DMS79 treated with DMSO at 0.1 percent for 48 hours (cell line): ENCODE data around the gene ENTPD6.
"Not testable (repeated sequence)": the region's sequence is repeated elsewhere in the genome, so short reads cannot be mapped to it uniquely, and the experiment has no call there.

ENCODE experiments used
- DNase-seq: peaks from one replicate; lab custom pipeline; 2025; lab: John Stamatoyannopoulos, UW

The ENTPD6 gene

GRCh38 chr20:25195014-25195961 lies at the start of gene ENTPD6:
Gene ENTPD6, plus strand, starts transcription at chr20:25195712. Its CDS starts 10,825 bp downstream, at chr20:25206537.
- DNase-seq = peak; percentile 87

DNA sequence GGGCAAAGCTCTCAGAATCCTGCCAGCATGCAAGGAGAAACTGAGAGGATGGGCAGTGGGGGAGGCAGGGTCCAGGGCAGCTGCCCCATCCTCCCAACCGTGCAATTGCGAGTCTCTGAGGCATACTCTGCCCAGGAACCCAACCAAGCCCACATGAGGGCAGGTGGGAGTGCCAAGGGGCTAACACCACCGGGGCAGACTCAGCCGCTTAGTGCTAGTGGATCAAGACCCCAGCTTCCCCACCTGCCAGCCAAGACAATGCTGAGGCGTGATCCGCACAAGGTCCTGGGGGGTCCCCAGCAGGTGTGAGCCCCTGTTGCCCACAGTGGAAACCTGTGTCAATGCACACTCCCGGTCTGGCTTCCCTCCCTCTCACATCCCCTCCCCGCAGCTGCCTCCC lies 48.5 kb upstream of the ENTPD6 start:
- DNase-seq = no peak

DNA sequence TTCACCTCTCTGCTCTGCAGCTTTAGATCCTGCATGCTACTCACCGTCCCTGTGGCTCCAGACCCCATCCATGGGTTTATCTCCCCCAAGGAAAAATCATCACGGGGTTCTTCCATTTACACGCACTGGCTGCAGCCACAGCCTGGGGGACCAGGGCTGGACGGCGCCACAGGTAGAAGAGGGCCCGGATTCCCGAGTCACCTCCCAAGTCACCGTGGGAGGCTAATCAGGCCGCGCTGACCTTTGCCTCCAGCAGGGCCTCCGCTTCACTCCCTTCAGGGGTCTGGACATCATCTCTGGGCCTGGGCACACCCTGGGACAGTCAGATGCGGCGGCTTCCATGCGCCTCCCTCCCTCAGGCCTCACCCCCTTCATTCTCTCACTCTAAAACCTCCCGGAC lies 47.8 kb upstream of the ENTPD6 start:
- DNase-seq = no peak

GRCh38 chr20:25148181-25148981 lies 47.1 kb upstream of the ENTPD6 start:
- DNase-seq = peak; percentile 24

DNA sequence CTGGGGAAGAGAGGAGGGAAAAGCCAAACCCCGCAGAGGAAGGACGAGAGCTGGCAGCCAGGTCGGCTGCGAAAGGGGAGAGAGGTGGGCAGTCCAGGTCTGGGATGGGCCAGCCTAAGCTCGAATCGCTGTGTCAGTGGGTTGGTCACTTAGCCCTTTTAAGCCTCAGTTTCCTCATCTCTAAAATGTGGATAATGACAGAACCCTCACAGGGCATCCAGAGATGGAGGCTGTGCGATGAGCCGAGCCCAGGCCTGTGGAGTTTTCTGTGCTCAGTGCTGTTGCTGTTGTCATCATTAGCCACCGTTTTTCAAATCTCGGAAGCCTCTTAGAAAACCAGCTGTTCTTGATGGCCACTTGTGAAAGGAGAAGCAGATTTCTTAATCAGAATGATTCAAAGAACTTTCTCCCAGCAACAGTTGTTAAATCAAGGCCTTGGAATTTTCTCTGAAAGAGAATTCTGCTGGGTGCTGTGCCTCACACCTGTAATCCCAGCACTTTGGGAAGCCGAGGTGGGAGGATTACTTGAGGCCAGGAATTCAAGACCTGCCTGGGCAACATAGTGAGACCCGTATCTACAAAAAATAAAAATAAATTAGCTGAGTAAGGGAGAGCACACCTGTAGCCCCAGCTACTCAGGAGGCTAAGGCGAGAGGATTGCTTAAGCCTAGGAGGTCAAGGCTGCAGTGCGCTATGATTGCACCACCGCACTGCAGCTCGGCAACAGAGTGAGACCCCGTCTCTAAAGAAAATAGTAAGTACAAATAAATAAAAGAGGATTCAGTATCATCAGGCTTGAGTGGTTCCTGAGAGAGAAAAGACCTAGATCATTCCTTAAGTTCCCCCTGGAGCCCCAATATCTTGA lies 46.3 kb upstream of the ENTPD6 start:
- no peak for DNase-seq

- DNase-seq = no peak
Observed at GRCh38 chr20:25150016-25150415, 45.5 kb upstream of the ENTPD6 start.

DNA sequence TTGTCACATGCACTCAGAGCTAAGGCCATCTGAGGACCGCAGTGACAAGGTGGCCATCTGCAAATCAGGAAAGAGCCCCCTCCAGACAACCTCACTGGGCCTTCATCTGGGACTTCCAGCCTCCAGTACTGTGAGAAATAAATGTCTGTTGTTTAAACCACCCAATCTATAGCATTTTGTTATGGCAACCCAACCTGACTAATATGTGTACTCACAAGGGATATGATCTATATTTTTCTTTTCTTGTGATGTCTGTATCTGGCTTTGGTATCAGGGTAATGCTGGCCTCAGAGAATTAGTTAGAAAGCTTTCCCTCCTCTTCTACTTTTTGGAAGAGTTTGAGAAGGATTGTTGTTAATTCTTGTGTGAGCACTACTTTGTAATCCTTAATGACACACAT lies 37.5 kb upstream of the ENTPD6 start:
- DNase-seq = no peak

DNA sequence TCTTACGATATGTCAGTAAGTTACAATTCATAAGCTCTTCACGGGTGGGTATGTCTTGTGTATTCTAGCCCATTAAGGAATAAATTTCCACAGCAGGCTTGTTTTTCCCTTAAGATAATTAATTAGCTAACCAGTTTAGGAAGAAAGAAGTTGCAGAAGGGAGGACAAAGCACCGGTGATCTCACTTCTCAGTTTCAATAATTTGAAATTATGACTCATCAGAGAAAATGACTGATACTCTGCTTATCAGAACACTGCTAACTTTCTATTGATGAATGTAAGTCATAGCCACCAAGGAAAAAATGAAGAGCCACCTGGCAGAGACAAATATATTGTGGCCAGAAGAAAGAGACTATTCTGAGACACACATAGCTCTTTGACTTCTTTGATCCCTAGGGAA lies 35.0 kb upstream of the ENTPD6 start:
- DNase-seq = no peak

GRCh38 chr20:25160897-25161296 lies 34.6 kb upstream of the ENTPD6 start:
- DNase-seq = no peak

GRCh38 chr20:25165128-25165527 lies 30.4 kb upstream of the ENTPD6 start:
- no peak for DNase-seq

DNA sequence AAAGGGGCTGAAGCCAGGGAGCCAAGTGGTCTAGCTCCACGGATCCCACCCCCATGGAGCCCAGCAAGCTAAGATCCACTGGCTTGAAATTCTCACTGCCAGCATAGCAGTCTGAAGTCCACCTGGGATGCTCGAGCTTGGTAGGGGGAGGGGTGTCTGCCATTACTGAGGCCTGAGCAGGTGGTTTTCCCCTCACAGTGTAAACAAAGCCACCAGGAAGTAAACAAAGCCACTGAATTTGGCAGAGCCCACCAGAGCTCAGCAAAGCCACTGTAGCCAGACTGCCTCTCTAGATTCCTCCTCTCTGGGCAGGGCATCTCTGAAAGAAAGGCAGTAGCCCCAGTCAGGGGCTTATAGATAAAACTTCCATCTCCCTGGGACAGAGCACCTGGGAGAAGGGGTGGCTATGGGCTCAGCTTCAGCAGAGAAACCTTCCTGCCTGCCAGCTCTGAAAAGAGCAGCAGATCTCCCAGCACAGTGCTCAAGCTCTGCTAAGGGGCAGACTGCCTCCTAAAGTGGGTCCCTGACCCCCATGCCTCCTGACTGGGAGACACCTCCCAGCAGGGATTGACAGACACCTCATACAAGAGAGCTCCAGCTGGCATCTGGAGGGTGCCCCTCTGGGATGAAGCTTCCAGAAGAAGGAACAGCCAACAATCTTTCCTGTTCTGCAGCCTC lies 29.3 kb upstream of the ENTPD6 start:
- DNase-seq = not testable (repeated sequence)

DNA sequence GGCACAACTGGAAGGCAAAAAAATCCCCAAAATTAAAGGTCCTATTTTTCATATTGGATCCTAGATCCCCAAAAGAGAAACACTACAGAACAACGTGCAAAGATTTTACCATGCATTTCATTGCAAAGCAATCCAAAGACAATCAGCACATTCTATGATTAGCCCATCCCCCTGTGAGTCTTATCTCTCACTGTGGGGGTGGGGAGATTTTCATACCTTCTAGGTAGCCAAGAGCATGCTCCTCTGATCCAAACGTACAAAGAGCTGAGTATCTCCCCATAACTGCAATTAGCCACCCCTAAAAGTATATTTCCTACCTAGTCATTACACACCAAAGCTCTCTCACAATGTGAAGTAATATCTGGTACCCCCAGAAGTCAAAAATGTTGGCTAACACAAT lies 22.2 kb upstream of the ENTPD6 start:
- DNase-seq = no peak

- peak; percentile 9 for DNase-seq
Observed at GRCh38 chr20:25173886-25174308, 21.6 kb upstream of the ENTPD6 start.

GRCh38 chr20:25176184-25176583 lies 19.3 kb upstream of the ENTPD6 start:
- DNase-seq = no peak

- DNase-seq = no peak
Observed at GRCh38 chr20:25177890-25178321, 17.6 kb upstream of the ENTPD6 start.

DNA sequence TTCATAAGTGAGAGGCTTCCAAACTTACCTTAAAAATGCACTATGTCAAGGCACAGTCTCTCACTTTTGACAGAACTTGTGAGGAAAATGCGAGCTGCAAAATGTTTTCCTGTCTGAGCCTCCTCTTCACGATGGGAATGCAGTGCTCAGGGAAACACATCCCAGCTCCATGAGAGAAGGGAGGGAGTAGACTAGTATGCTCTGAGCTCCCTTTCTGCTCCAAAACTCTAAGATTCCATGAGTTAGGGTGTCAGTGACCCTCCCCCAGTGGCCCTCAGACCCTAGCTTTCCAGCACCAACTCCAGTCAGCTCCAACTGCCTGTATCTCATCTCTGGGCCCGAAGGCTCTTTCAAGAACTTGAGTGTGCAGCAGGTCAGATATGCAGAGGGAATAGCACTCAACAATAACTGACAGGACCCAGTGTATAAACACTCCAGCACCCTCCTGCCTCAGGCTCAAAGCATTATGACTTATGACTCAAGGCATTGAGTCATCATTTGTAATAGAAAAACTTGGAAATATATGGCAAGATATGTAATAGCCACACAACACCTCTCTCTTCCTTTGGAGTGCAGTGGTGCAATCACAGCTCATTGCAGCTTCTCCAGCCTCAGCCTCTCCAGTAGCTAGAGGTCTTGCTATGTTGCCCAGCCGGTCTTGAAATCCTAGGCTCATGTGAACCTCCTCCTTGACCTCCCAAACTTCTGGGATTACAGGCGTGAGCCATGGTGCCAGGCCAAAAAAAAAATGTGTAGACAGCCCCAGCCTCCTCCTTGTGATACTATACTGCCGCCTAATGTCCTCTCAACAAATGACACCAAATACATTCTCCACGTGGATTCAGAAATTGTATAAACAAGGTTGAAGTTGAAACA lies 16.7 kb upstream of the ENTPD6 start:
- DNase-seq = peak; percentile 39

DNA sequence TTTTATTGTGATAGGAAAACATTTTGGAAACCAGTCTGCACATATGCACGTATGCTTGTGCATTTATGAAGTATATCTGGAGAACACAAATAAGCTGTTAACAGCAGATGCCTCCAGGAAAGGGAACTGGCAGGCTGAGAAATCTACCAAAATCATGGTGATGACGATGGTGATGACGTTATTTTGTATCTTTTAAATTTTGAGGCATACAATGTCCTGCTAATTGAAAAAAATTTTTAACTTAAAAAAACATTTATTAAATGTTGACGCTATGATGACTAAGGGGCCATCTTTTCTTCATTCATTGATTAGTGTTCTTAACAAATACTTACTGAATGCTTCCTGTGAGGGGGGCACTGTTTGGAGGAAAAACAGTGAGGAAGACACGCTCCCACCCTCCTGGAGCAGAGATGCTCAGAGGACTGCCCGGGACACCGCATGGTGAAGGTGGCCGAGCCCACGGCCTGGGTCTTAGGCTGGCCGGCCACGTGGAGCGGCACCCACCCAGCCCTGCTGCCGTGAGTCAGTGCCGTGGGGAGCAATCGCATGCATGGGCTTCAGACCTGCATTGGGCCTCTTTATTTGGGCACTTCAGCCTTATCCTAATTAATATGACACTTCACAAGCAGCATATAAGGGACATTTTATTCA lies 15.9 kb upstream of the ENTPD6 start:
- no peak for DNase-seq

DNA sequence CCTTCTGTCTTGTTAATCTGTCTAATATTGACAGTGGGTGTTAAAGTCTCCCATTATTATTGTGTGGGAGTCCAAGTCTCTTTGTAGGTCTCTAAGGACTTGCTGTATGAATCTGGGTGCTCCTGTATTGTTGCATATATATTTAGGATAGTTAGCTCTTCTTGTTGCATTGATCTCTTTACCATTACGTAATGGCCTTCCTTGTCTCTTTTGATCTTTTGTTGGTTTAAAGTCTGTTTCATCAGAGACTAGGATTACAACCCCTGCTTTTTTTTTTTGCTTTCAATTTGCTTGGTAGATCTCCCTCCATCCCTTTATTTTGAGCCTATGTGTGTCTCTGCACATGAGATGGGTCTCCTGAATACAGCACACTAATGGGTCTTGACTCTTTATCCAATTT lies 11.1 kb upstream of the ENTPD6 start:
- DNase-seq = not testable (repeated sequence)

GRCh38 chr20:25187220-25187619 lies 8.3 kb upstream of the ENTPD6 start:
- DNase-seq = no peak

GRCh38 chr20:25187635-25188034 lies 7.9 kb upstream of the ENTPD6 start:
- DNase-seq = no peak
